OCI-LY3 (cell line): ENCODE measurements around the gene SSTR4.

Source experiments
- H2AFZ ChIP-seq: fragments of 200-600, 300-600 bp; shearing (Covaris generic); 2 replicates; pipeline ENCODE4 v1.6.0; 2014; ENCODE audit warnings: antibody characterized with exemption, low read depth, low read length
- H3K27ac ChIP-seq: fragments of 200-600, 300-600 bp; sonication (generic); 2 replicates; pipeline ENCODE4 v1.5.1; 2014; ENCODE audit warnings: mild to moderate bottlenecking, low read length, moderate library complexity, mixed read lengths
- H3K27me3 ChIP-seq: fragments of 200-600, 300-600 bp; sonication (generic); 2 replicates; pipeline ENCODE4 v1.6.1; 2014; ENCODE audit warnings: low read depth, low read length, mixed read lengths
- H3K36me3 ChIP-seq: fragments of 200-600, 300-600 bp; sonication (generic); replicated peaks from 2 replicates; pipeline ENCODE3; 2014; ENCODE audit warnings: low read depth, low read length, mixed read lengths
- H3K4me1 ChIP-seq: fragments of 300-600, 200-600 bp; sonication (generic); 2 replicates; pipeline ENCODE4 v1.6.1; 2014; ENCODE audit warnings: low read length, mixed read lengths
- H3K4me2 ChIP-seq: fragments of 200-600, 300-600 bp; sonication (generic); 2 replicates; pipeline ENCODE4 v1.6.1; 2014; ENCODE audit warnings: low read length, mixed read lengths
- H3K4me3 ChIP-seq: fragments of 300-600, 200-600 bp; sonication (generic); 2 replicates; pipeline ENCODE4 v1.5.1; 2014; ENCODE audit warnings: antibody characterized with exemption, mild to moderate bottlenecking, low read length, moderate library complexity
- H3K79me2 ChIP-seq: fragments of 300-600, 200-600 bp; shearing (Covaris generic); 2 replicates; pipeline ENCODE4 v1.6.1; 2014; ENCODE audit warnings: mild to moderate bottlenecking, low read length, mixed read lengths
- H3K9ac ChIP-seq: fragments of 300-600, 200-600 bp; shearing (Covaris generic); 2 replicates; pipeline ENCODE4 v1.6.0; 2014; ENCODE audit warnings: mild to moderate bottlenecking, low read length, moderate library complexity
- H3K9me3 ChIP-seq: fragments of 200-600, 300-600 bp; shearing (Covaris generic); 2 replicates; pipeline ENCODE4 v1.6.1; 2014; ENCODE audit warnings: low read length, mixed read lengths; ENCODE audit not compliant: insufficient read depth
- H4K20me1 ChIP-seq: fragments of 200-600, 300-600 bp; sonication (generic); 2 replicates; pipeline ENCODE4 v1.6.1; 2016; ENCODE audit warnings: low read length, mixed read lengths; ENCODE audit not compliant: insufficient read depth
- CTCF ChIP-seq: fragments of 200-600, 300-600 bp; sonication (generic); IDR thresholded peaks from 2 replicates; pipeline ENCODE4 v1.5.1; 2014; ENCODE audit warnings: antibody characterized with exemption, low read length, low read depth
- EZH2phosphoT487 ChIP-seq: fragments of 200-600 bp; shearing (Covaris generic); IDR thresholded peaks from 2 replicates; pipeline ENCODE4 v1.6.1; 2018; ENCODE audit warnings: antibody characterized with exemption, mixed run types, low read depth

The SSTR4 gene

DNA sequence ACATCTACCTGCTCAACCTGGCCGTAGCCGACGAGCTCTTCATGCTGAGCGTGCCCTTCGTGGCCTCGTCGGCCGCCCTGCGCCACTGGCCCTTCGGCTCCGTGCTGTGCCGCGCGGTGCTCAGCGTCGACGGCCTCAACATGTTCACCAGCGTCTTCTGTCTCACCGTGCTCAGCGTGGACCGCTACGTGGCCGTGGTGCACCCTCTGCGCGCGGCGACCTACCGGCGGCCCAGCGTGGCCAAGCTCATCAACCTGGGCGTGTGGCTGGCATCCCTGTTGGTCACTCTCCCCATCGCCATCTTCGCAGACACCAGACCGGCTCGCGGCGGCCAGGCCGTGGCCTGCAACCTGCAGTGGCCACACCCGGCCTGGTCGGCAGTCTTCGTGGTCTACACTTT is 619 bp downstream of the SSTR4 start:
- Histone ChIP-seq H4K20me1 (no peaks in the 10 kb centered on the region), H3K36me3 (no peaks in the 10 kb centered on the region), H3K27ac (no peak overlapping the region), H3K9me3 (no peaks in the 10 kb centered on the region), H3K4me3 (no peak overlapping the region), H3K27me3 (peaks cover 33% of the 10 kb centered on the region), H3K9ac (no peak overlapping the region), H3K79me2 (no peaks in the 10 kb centered on the region), H3K4me2 (no peak overlapping the region), H2AFZ (no peak overlapping the region), H3K4me1 (no peaks in the 10 kb centered on the region)
- TF ChIP-seq EZH2phosphoT487 = no peak
- TF ChIP-seq CTCF = no peak

DNA sequence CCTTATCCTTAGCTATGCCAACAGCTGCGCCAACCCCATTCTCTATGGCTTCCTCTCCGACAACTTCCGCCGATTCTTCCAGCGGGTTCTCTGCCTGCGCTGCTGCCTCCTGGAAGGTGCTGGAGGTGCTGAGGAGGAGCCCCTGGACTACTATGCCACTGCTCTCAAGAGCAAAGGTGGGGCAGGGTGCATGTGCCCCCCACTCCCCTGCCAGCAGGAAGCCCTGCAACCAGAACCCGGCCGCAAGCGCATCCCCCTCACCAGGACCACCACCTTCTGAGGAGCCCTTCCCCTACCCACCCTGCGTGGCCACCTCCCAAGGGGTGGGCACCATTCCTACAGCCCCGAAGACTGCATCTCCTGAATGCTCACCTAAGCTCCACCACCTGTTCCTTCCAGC is 1.3 kb downstream of the SSTR4 start:
- Histone ChIP-seq H4K20me1 (no peaks in the 10 kb centered on the region), H3K9me3 (no peaks in the 10 kb centered on the region), H3K27ac (no peak overlapping the region), H3K9ac (no peak overlapping the region), H2AFZ (no peak overlapping the region), H3K36me3 (no peaks in the 10 kb centered on the region), H3K4me2 (no peak overlapping the region), H3K4me3 (no peak overlapping the region), H3K4me1 (no peaks in the 10 kb centered on the region), H3K27me3 (peaks cover 40% of the 10 kb centered on the region), H3K79me2 (no peaks in the 10 kb centered on the region)
- no peak for TF ChIP-seq CTCF
- no peak for TF ChIP-seq EZH2phosphoT487

- Histone ChIP-seq H3K27ac (no peak overlapping the region), H3K27me3 (peaks cover 47% of the 10 kb centered on the region), H3K9ac (no peak overlapping the region), H3K36me3 (no peaks in the 10 kb centered on the region), H3K79me2 (no peaks in the 10 kb centered on the region), H3K4me3 (no peak overlapping the region), H3K4me1 (no peaks in the 10 kb centered on the region), H3K9me3 (no peaks in the 10 kb centered on the region), H4K20me1 (no peaks in the 10 kb centered on the region), H3K4me2 (no peak overlapping the region), H2AFZ (no peak overlapping the region)
- TF ChIP-seq CTCF (no peak), EZH2phosphoT487 (no peak)
These were observed 1.9 kb downstream of the SSTR4 start for GRCh38 chr20:23037017-23037481.

- Histone ChIP-seq H3K9me3 (no peaks in the 10 kb centered on the region), H4K20me1 (no peaks in the 10 kb centered on the region), H3K4me3 (no peak overlapping the region), H3K4me1 (no peaks in the 10 kb centered on the region), H3K27ac (no peak overlapping the region), H3K4me2 (no peak overlapping the region), H3K36me3 (no peaks in the 10 kb centered on the region), H3K9ac (no peak overlapping the region), H3K27me3 (peaks cover 65% of the 10 kb centered on the region), H2AFZ (no peak overlapping the region), H3K79me2 (no peaks in the 10 kb centered on the region)
- TF ChIP-seq CTCF (no peak), EZH2phosphoT487 (no peak)
These were observed 4.2 kb downstream of the SSTR4 start for GRCh38 chr20:23039136-23039875.
